Skeletal muscle tissue (tissue), 4 donors: Measurements from ENCODE around the gene PRDX3. TPM values are rescaled to one million over a fixed set of nuclear protein-coding genes. Genes with fewer than 3 reads are reported as not detected.
A peak's percentile ranks its signal among the peaks of the same experiment; 100 is the strongest.

Experiments used
- H3K27ac ChIP-seq: one replicate; pipeline ENCODE4 v1.7.0; 2013; ENCODE audit warnings: mild to moderate bottlenecking, low read depth, low read length, inconsistent platforms
- H3K27me3 ChIP-seq, 3 donors: one replicate each; pipeline ENCODE4 v1.7.0; 2013; ENCODE audit warnings: low read length in 3 of 3; ENCODE audit not compliant: control insufficient read depth in 3 of 3, insufficient read depth in 3 of 3
- H3K36me3 ChIP-seq, 3 donors: one replicate each; pipeline ENCODE4 v1.7.0; 2013; ENCODE audit warnings: low read length in 3 of 3; ENCODE audit not compliant: control insufficient read depth in 3 of 3, insufficient read depth in 3 of 3
- H3K4me1 ChIP-seq, 3 donors: one replicate each; pipeline ENCODE4 v1.7.0; 2013; ENCODE audit warnings: low read length in 3 of 3, mild to moderate bottlenecking in 3 of 3; ENCODE audit not compliant: control insufficient read depth in 3 of 3, insufficient read depth in 3 of 3
- H3K4me3 ChIP-seq, 3 donors: one replicate each; pipeline ENCODE4 v1.7.0; 2013; ENCODE audit warnings: low read length in 3 of 3
- H3K9ac ChIP-seq, 3 donors: one replicate each; pipeline ENCODE4 v1.7.0; 2013; ENCODE audit warnings: low read length in 3 of 3, mild to moderate bottlenecking in 3 of 3, moderate library complexity in 2 of 3, low read depth in 1 of 3
- H3K9me3 ChIP-seq, 3 donors: one replicate each; pipeline ENCODE4 v1.7.0; 2013; ENCODE audit warnings: low read length in 3 of 3; ENCODE audit not compliant: control insufficient read depth in 3 of 3
- total RNA-seq: library from RNA; depleted of rRNA; stranded (reverse); fragments of >200 nt; gene quantifications from one replicate; pipeline ENCODE4 v1.2.3, GENCODE V29; 2014
- donor health status: Osteomylitis.

The PRDX3 gene
- total RNA-seq = 89.2 TPM

- Histone ChIP-seq H3K36me3 (peaks cover 12 to 20% (median 19%) of the 10 kb centered on the region in 3 donors), H3K4me3 (peak within 1 kb of the TSS; percentile 85 to 98 (median 96)), H3K4me1 (peaks cover 20 to 23% (median 22%) of the 10 kb centered on the region in 3 donors), H3K9ac (peak within 1 kb of the TSS; percentile 88 to 96 (median 96)), H3K27me3 (no peaks in the 10 kb centered on the region), H3K9me3 (no peaks in the 10 kb centered on the region), H3K27ac (peak within 1 kb of the TSS; percentile 82)
Measured at GRCh38 chr10:119178372-119179119, at the start of gene PRDX3. Gene PRDX3 (minus strand): TSS chr10:119178812. CDS start chr10:119178790, 22 bp downstream.

GRCh38 chr10:119227825-119228224 lies 49.2 kb upstream of the PRDX3 start:
- H3K4me3 ChIP-seq = no peak overlapping the region
- H3K4me1 ChIP-seq = peaks cover 5 to 13% (median 8%) of the 10 kb centered on the region in 3 donors
- no peaks in the 10 kb centered on the region for H3K9me3 ChIP-seq
- H3K27ac ChIP-seq = no peak overlapping the region
- H3K9ac ChIP-seq = no peak overlapping the region
- H3K36me3 ChIP-seq = no peaks in the 10 kb centered on the region
- H3K27me3 ChIP-seq = no peaks in the 10 kb centered on the region

- H3K4me1 ChIP-seq = peaks cover 15 to 23% (median 15%) of the 10 kb centered on the region in 3 donors
- H3K4me3 ChIP-seq = no peak overlapping the region
- H3K9ac ChIP-seq = no peak overlapping the region
- H3K9me3 ChIP-seq = no peaks in the 10 kb centered on the region
- H3K36me3 ChIP-seq = no peaks in the 10 kb centered on the region
- H3K27ac ChIP-seq = no peak overlapping the region
- no peaks in the 10 kb centered on the region for H3K27me3 ChIP-seq
Measured at GRCh38 chr10:119225083-119225658, 46.6 kb upstream of the PRDX3 start.

- H3K9me3 ChIP-seq = no peaks in the 10 kb centered on the region
- H3K27ac ChIP-seq = peak overlapping the region; percentile 47
- H3K9ac ChIP-seq = peak overlapping the region in 1 of 3 donors; percentile 1
- no peaks in the 10 kb centered on the region for H3K27me3 ChIP-seq
- H3K36me3 ChIP-seq = no peaks in the 10 kb centered on the region
- no peak overlapping the region for H3K4me3 ChIP-seq
- peaks cover 15 to 24% (median 18%) of the 10 kb centered on the region in 3 donors for H3K4me1 ChIP-seq
Measured at GRCh38 chr10:119222966-119223386, 44.4 kb upstream of the PRDX3 start.

GRCh38 chr10:119222537-119222936 lies 43.9 kb upstream of the PRDX3 start:
- no peaks in the 10 kb centered on the region for H3K27me3 ChIP-seq
- peak overlapping the region; percentile 47 for H3K27ac ChIP-seq
- H3K9ac ChIP-seq = peak overlapping the region in 1 of 3 donors; percentile 1
- H3K9me3 ChIP-seq = no peaks in the 10 kb centered on the region
- H3K36me3 ChIP-seq = no peaks in the 10 kb centered on the region
- H3K4me3 ChIP-seq = no peak overlapping the region
- H3K4me1 ChIP-seq = peaks cover 17 to 24% (median 21%) of the 10 kb centered on the region in 3 donors

GRCh38 chr10:119221666-119222065 lies 43.1 kb upstream of the PRDX3 start:
- H3K9ac ChIP-seq = no peak overlapping the region
- no peaks in the 10 kb centered on the region for H3K36me3 ChIP-seq
- H3K4me3 ChIP-seq = no peak overlapping the region
- no peaks in the 10 kb centered on the region for H3K27me3 ChIP-seq
- peak overlapping the region; percentile 47 for H3K27ac ChIP-seq
- no peaks in the 10 kb centered on the region for H3K9me3 ChIP-seq
- H3K4me1 ChIP-seq = peaks cover 20 to 25% (median 24%) of the 10 kb centered on the region in 3 donors

- Histone ChIP-seq H3K9me3 (no peaks in the 10 kb centered on the region), H3K36me3 (no peaks in the 10 kb centered on the region), H3K4me3 (no peak overlapping the region), H3K27me3 (no peaks in the 10 kb centered on the region), H3K4me1 (peaks cover 20 to 25% (median 24%) of the 10 kb centered on the region in 3 donors), H3K27ac (peak overlapping the region; percentile 47), H3K9ac (no peak overlapping the region)
Measured at GRCh38 chr10:119221201-119221600, 42.6 kb upstream of the PRDX3 start.

- Histone ChIP-seq H3K4me3 (no peak overlapping the region), H3K36me3 (no peaks in the 10 kb centered on the region), H3K9ac (no peak overlapping the region), H3K27ac (no peak overlapping the region), H3K27me3 (no peaks in the 10 kb centered on the region), H3K9me3 (no peaks in the 10 kb centered on the region), H3K4me1 (peaks cover 20 to 25% (median 24%) of the 10 kb centered on the region in 3 donors)
Measured at GRCh38 chr10:119219871-119220270, 41.3 kb upstream of the PRDX3 start.

- H3K36me3 ChIP-seq = no peaks in the 10 kb centered on the region
- H3K9ac ChIP-seq = no peak overlapping the region
- no peak overlapping the region for H3K27ac ChIP-seq
- no peak overlapping the region for H3K4me3 ChIP-seq
- H3K9me3 ChIP-seq = no peaks in the 10 kb centered on the region
- H3K4me1 ChIP-seq = peaks cover 15 to 22% (median 21%) of the 10 kb centered on the region in 3 donors
- no peaks in the 10 kb centered on the region for H3K27me3 ChIP-seq
Measured at GRCh38 chr10:119217991-119218490, 39.4 kb upstream of the PRDX3 start.

GRCh38 chr10:119217401-119217800 lies 38.8 kb upstream of the PRDX3 start:
- Histone ChIP-seq H3K4me1 (peaks cover 14 to 20% (median 19%) of the 10 kb centered on the region in 3 donors), H3K9ac (no peak overlapping the region), H3K27me3 (no peaks in the 10 kb centered on the region), H3K27ac (no peak overlapping the region), H3K4me3 (no peak overlapping the region), H3K9me3 (no peaks in the 10 kb centered on the region), H3K36me3 (no peaks in the 10 kb centered on the region)
